ENCODE data around the gene ERCC6L2.

The ERCC6L2 gene

GRCh38 chr9:95980262-95981125 is 105.0 kb downstream of the ERCC6L2 start:
- no peak for DNase-seq (ENCODE audit: low spot score)

DNA sequence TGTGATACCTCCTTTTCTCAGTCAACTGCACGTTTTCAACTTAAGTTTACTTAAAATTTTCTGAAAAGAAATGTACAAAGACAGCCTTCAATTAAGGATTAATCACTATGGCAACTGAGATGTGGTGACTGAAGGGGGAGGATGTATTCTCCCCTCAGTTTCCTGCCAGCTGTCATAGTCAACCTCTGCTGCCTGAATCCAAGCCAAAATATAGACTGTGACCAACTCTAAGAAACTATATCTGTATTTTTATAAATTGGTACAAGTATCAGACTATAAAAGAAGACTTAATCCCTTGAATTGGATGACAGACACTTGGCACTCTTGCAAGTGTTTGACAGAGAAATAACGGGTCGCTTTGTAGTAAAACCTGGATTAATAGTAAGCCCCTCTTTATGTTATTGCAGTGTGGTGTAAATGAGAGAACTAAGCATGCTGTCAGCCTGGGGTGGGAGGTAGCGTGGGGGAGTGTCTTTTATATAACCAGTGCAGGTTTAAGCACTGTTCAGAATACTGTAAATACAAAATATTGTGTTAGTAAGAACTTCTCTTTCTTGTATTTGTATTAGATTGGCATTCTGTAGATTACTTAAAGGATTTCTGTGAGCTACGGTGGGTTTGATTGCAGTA is 106.4 kb downstream of the ERCC6L2 start:
- DNase-seq (ENCODE audit: low spot score): no peak

GRCh38 chr9:95985440-95986055 is 110.1 kb downstream of the ERCC6L2 start:
- no peak for DNase-seq (ENCODE audit: low spot score)

DNA sequence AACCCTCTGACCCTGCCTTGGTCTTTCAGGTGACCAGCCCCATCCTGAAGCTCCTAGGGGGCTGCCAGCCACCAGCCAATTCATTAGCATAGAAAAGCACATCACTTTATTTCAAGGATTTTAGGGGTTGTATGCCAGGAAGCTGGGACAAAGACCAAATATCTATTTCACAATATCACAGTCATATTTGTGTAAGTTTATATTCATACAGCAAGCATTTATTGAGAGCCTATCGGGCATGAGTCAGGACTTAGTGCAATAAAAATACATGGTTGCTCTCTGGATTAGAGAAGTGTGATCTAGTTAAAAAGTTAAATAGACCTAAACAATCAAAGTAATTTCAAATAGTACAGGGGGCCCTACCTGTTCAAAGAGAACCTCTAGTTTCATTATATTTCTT is 113.8 kb downstream of the ERCC6L2 start:
- DNase-seq (ENCODE audit: low spot score): no peak

- DNase-seq (ENCODE audit: low spot score): no peak
These were observed 115.8 kb downstream of the ERCC6L2 start for GRCh38 chr9:95991326-95991725.

DNA sequence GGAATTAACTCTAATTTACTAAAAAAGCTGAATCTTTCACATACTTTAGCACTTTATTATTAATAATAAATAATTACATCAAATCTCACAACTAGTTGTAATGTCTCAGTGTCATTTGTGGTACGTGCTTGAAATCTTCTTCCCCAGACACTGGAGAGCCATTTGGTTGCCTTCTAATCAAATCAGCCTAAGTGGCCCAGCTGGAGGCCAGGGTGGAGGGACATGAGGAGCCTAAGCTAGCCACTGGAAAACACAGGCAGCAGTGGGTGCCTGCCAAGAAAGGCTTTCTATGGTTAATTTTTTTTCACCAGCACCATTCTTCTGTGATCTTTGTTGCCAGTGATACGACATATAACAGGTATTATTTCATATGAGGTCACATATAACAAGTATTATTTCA is 117.0 kb downstream of the ERCC6L2 start:
- no peak for DNase-seq (ENCODE audit: low spot score)

GRCh38 chr9:95993337-95993736 is 117.8 kb downstream of the ERCC6L2 start:
- DNase-seq (ENCODE audit: low spot score): no peak

DNA sequence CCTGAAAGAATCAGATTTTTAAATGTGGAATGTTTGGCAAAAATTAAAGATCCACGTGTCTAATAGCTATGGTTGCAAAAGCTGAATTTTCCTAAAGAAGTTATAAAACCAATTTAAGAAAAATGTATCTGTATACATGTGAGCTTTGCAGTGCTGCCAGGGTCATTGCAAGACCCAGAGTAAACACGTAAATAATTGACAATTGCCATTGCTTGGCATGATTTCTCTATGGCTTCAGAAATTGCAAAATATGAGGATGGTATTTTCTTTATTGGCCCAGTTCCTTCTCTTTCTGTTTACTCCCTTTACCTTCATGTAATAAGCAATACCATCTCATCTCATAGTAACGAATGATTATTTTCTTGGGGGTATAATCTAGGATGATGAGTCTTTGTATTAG is 123.9 kb downstream of the ERCC6L2 start:
- no peak for DNase-seq (ENCODE audit: low spot score)

- DNase-seq (ENCODE audit: low spot score): no peak
These were observed 128.9 kb downstream of the ERCC6L2 start for GRCh38 chr9:96004379-96004778.

DNA sequence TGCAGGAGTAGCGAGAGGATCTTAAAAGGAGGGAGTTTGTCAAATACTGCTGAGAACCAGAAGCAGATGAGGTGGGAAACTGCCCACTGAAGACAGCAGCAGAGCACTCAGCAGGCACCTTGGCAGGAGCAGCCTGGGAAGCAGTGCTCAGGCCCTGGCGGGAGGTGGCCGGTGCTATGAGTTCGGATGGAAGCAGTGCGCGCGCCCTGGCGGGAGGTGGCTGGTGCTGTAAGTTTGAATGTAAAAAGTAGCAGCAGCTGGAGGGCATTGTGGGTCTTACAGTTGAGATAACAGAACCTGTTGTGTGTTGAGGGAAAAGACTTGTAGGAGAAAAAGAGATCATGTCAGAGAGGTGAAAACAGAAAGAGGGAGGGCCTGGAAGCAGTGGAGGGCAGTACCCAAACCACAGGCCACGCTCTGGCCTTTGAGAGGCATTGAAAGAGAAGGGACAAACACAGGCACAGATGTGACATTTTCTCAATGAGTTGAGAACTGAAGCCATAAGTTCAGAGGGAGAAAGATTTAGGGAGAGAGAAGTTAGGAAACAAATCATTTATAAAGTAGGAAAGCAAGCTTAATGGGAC is 130.9 kb downstream of the ERCC6L2 start:
- no peak for DNase-seq (ENCODE audit: low spot score)

GRCh38 chr9:96006961-96007360 is 131.5 kb downstream of the ERCC6L2 start:
- no peak for DNase-seq (ENCODE audit: low spot score)

DNA sequence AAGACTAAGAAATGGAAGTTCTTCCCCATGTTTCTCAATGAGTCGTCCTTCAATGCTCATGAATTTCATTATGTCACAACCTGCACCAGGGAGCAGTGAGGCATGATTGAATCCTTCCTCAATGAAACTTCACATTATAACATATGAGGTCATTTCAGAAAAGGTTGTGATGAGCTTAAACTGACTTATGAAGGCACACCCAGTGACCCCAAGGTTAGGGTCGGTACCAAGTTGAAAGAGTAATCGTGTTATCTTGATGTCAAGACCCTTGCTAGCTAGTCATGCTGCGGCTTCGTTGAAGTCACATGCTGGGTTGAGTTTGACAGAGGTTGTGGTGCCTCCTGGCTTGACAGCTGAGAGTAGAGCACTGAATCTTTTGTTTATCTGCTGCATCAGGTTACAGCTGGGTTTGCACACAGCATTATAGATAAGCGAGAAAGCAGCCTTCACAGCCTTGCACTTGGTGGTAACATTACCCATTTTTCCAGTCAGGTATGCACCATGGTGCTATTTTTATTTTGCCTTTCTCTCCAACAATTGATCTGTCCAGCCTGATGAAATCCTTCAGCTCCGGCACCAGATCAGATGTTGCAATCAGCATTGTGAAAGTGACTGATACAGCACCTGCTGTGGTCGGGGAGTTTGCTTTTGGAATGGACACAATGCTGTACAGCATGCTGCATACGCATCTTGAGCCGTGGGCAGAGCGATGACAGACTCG is 133.2 kb downstream of the ERCC6L2 start:
- no peak for DNase-seq (ENCODE audit: low spot score)

DNA sequence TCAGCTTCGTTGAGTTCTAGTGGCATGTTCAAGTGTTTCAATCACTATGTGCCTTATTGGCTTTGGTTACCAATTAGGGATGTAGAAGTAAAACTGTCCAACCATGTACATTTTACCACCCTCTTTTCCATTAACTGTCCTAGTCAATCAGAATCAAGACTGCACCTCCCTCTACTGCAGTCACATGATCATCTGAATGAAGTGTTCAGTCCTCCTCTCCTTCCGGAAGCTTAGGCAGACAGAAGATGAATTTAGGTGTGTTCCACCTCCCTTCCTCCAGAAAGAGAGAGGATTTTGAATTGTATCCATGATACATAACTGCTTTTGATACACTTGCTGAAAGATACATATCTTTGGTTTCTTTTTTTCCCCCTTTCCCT is 133.7 kb downstream of the ERCC6L2 start:
- DNase-seq (ENCODE audit: low spot score): no peak

DNA sequence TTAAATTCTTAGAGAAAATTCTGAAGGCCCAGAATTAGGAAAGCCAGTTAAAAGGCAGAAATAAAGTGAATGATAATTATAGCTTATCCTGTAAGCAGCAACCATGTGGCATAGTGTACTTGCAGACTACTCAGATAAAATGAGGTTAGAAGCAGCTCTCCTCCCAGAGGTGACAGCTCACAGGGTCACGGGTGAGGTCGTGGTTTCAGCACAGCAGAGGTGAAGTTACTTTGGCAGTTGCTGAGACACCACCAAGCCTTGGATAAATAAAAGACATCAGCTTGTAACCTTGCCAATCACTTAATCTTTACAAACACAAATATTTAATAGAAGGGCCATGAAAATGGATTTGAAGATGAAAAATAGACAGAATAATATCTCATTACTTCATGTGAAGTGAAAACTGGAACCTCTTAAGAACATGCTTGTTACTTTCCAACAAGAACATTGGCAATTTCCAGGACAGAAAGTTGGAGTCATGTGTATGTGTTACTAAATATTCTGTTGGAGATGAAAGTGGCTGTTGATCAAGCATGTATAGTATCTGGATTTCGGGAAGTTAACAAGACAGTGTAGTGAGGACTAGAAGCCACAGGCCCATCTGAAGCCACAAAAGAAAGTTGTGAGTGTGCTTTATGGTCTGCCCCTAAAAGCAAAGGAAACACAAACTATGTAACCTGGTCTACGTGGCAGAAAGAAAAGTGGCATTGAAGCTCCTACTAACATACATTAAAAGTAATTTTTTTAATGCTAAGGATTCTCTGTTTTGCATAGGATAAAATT is 134.4 kb downstream of the ERCC6L2 start:
- no peak for DNase-seq (ENCODE audit: low spot score)

GRCh38 chr9:96014078-96014477 is 138.6 kb downstream of the ERCC6L2 start:
- DNase-seq (ENCODE audit: low spot score): no peak

DNA sequence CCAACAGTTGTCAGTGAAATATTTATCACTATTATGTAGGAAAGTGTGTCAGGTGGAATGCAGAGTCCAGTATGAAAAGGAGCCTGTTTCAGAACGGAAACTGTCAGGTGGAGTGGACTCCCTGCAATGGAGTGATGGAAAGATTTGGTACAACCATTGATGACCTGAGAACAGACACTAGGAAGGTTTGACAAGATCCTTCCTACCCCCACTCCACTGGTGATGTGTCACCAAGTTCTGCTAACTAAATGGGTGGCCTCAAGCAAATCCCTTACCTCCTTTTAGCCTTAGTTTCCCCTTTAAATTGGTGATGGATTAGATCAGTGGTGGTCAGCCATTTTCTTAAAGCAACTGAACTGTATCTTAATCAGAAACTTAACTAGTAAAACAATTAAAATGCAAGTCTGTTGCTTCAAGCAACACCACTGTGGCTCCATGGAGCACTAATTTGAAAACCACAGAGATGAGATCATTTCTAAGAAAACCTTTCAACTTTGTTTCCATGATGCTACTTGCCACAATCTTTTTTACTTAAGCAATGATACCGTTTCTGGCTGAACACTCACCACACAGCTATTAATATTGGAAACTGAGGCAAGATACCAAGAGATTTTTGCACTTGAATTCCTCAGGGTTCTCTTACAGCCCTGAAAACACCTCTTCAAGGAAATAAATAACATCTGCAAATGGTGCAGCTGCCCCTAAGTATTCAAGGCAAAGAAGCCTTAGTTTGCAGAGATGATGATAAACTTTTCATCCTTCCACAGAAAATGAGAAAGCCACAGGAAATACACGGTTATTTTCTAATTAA is 140.6 kb downstream of the ERCC6L2 start:
- DNase-seq (ENCODE audit: low spot score): no peak
